Mucosa of gallbladder (tissue), 1 donor: ENCODE results near the gene RNF223. TPM values are rescaled to one million over a fixed set of nuclear protein-coding genes. Genes with fewer than 3 reads are reported as not detected.
"Not testable (repeated sequence)": the region's sequence is repeated elsewhere in the genome, so short reads cannot be mapped to it uniquely, and the experiment has no call there.

Source experiments
- DNase-seq: peaks from one replicate; pipeline ENCODE4 v3.0.0-alpha.2; 2020; ENCODE audit warnings: low spot score
- total RNA-seq: library from RNA; stranded (reverse); gene quantifications from one replicate; pipeline ENCODE4 v1.2.1, GENCODE V29; 2021
- donor health status: DM: no; HTN: no; CAD: no.

Gene RNF223
- total RNA-seq, 1 donor from 2014 or later, result 1.0 TPM

DNA sequence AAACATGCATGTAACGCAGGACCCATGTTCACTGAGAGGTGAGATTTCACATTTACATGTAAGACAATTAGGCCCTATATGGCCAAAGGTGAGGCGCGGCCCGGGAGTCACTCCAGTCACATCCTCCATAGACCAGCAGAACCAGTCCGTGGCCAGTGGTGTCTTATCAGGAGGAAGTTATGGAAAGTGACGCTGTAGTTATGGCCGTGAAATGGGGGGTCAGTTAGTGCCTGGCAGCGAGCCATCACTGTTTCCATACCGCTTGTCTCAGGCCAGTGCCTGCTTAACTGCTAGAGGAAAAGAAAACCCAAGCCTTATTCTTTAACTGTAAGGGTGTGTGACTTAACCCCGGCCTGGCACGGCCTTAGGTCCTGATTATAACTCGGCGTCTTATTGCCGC is 35.6 kb upstream of the RNF223 start:
- DNase-seq, result no peak

DNA sequence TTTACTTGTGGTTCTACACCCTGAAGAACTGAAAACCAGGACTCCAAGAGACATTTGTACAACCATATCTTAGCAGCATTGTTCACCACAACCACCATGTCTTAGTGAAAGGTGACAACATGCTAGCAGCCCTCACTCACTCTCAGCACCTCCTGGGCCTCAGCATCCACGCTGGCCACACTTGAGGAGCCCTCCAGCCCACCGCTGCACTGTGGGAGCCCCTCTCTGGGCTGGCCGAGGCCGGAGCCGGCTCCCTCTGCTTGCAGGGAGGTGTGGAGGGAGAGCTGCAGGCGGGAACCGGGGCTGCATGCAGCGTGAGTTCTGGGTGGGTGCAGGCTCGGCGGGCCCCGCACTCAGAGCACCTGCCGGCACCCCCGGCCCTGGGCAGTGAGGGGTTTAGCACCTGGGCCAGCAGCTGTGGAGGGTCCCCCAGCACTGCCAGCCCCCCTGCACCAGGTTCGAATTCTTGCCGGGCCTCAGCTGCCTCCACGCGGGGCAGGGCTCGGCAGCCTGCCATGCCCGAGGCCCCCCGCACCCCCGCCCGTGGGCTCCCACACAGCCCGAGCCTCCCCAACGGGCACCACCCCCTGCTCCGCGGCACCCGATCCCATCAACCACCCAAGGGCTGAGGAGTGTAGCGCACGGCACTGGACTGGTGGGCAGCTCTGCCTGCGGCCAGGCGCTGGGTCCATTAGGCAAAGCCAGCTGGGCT is 32.6 kb upstream of the RNF223 start:
- no peak for DNase-seq

DNA sequence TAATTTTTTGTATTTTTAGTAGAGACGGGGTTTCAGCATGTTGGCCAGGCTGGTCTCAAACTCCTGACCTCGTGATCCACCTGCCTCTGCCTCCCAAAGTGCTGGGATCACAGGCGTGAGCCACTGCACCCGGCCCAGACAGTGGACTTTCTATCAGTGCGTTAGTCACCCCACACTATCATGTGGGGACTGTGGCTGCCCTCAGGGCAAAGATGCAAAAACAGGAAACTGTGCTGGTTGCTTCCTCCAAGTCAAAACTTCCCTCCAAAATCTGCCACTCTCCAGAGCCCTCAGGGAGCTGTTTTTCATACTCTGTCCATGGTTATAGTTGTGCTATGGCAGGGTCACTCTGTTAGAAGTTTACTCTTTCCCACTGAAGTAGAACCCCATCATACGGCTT is 30.0 kb upstream of the RNF223 start:
- DNase-seq, result not testable (repeated sequence)

DNA sequence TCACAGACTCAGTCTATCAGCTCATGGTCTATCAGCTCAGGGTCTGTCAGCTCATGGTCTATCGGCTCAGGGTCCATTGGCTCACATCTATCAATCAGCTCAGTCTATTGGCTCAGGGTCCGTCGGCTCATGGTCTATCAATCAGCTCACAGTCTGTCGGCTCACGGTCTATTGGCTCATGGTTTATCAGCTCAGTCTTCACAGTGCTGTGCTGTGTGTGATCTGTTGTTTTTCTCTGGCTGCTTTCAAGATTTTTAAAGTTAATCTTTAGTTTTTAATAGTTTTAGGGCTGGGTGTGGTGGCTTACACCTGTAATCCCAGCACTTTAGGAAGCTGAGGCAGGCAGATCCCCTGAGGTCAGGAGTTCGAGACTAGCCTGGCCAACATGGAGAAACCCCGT is 27.4 kb upstream of the RNF223 start:
- no peak for DNase-seq

DNA sequence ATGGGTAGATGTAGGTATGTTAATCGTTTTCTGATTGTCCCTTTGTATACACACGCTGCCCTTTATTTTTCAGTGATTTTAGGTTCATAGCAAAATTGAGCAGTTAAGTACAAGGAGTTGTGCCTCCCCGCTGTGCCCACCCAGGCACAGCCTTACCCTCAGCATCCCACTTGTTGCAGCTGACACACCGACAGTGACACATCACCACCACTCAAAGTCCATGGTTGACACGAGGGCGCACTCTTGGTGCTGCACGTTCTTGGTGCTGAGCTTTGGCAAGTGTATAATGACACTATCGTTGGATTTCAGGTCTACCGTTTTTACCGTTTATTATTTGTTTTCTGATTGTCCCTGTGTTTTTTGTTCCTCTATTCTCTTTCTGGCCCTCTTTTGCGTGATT is 26.2 kb upstream of the RNF223 start:
- DNase-seq, result no peak

DNA sequence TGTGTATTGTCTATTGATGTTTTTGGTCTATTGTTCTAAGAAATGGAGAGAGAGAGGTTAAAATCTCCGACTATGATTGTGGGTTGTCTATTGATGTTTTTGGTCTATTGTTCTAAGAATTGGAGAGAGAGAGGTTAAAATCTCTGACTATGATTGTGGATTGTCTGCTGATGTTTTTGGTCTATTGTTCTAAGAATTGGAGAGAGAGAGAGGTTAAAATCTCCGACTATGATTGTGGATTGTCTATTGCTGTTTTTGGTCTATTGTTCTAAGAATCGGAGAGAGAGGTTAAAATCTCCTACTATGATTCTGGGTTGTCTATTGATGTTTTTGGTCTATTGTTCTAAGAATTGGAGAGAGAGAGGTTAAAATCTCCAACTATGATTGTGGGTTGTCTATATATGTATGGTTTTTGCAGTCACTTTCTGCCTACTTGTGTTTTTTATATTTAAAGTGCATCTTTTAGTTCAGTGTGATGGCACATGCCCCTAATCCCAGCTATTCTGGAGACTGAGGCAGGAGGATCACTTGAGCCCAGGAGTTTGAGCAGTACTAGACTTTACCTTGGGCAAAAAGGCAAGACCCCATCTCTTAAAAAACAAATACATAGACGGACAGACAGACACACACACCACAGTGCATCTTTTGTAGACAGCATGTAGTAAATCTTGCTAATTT is 25.5 kb upstream of the RNF223 start:
- no peak for DNase-seq

DNA sequence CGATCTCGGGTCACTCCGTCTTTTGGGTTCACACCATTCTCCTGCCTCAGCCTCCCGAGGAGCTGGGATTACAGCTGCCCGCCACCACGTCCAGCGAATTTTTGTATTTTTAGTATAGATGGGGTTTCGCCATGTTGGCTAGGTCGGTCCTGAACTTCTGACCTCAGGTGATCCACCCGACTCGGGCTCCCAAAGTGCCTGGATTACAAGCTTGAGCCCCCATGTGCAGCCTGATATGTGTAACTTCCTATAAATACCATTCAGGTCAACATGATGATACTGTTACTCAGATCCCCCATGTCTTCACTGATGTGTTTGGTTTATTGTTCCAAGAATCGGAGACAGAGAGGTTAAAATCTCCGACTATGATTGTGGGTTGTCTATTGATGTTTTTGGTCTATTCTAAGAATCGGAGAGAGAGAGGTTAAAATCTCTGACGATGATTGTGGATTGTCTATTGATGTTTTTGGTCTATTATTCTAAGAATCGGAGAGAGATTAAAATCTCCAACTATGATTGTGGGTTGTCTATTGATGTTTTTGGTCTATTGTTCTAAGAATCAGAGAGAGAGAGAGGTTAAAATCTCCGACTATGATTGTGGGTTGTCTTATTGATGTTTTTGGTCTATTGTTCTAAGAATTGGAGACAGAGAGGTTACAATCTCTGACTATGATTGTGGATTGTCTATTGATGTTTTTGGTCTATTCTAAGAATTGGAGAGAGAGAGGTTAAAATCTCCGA is 24.7 kb upstream of the RNF223 start:
- no peak for DNase-seq

DNA sequence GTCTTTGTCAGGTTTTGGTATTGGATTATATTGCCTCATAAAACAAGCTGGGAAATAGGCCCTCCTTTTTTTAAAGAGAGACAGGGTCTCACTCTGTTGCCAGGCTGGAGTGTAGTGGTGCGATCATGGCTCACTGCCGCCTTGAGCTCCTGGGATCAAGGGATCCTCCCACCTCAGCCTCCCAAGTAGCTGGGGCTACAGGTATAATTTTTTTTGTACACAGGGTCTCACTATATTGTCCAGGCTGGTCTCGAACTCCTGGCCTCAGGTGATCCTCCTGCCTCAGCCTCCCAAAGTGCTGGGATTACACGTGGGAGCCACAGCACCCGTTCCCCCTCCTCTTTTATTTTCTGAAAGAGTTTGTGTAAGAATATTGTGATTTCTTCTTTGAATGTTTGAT is 22.0 kb upstream of the RNF223 start:
- DNase-seq, result not testable (repeated sequence)

DNA sequence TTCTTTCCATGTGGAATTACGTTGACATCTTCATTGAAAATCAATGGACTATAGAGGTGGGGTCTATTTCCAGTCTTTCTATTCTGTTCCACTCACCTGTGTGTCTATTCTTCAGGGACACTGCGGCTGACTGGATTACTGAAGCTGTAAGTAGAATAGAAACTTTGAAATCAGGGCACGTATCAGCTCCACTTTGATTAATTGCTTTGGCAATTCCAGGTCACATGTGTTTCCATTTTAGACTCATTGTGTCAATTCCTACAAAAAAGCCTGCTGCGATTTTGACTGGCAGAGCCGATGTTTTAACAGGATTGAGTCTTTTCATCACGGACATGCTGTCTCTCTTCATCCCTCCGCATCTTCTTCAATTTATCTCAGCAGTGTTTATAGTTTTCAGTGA is 20.9 kb upstream of the RNF223 start:
- no peak for DNase-seq

DNA sequence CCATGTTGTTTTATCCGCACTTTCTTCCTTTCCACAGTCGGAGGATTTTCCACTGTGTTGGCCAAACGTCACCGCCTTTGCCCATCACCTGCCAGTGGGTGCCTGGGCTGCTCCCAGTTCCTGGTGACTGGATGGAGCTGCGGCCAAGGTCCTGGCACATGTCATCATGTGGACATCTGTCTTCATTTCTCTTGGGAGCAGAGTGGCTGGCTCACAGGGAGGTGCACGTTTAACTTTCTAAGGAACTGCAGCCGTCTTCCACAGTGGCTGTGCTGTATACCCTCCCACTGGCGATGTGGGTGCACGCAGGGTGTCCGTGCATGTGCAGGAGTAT is 19.5 kb upstream of the RNF223 start:
- no peak for DNase-seq

DNA sequence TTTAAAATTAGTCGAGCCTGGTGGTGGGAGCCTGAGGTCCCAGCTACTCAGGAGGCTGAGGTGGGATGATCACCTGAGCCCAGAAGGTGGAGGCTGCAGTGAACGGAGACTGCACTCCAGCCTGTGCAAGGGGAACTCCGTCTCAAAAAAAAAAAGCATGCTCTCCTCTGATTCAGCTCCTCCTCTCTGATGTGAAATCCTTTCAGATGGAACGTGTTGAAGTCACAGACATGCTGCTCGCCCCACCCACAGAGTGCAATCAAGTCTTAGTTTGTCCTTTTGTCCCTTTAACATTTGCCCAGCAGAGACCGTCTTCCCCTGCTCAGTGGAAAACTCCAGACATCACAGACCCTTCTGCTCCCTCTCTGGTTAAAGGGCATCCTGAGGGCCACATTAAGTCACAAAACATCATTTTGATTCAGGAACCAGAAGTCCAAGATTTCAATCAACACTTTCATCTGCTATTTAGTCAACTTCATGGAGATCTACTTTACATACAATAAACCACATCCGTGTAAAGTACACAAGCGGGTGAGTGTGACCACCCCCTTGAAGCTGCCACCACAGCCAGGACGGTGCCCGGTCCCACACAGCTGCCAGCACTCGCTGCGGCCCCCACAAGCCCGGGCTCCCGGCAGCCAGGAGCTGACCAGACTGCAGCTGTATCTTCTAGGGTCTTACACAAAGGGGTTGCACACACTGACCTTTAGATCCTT is 18.9 kb upstream of the RNF223 start:
- DNase-seq, result no peak

DNA sequence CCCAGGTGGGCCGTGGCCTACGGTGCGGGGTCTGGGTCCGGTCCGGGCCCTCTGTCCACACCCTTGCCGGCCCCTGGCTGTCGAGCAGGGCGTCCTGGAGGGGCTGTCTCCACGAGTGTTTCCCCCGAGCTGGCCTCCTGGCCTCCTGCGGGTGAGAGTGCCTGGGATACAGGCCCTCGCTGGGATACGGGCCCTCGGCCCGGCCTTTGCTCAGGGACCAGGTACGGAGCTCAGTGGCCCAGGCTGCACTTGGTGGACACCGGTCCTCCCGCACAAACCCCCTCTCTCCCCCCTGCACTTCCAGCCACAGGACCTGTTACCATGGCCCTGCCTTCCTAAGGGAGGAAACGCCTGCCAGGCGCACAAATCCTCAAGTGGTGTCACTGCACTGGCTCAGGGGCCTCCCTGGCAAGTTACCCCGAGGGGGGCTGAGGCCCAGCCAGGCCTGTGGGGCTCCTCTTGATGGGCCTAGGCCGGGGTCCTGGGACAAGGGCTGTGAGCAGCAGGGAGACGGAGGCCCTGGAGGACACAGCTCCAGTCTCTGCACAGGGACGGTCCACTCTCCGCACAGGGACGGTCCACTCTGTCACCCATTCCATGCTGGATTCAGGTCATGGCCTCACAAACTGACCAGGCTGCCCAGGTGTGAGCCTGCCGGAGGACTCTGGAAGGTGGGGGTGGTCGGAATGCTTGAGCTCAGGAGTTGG is 18.2 kb upstream of the RNF223 start:
- DNase-seq, result no peak

DNA sequence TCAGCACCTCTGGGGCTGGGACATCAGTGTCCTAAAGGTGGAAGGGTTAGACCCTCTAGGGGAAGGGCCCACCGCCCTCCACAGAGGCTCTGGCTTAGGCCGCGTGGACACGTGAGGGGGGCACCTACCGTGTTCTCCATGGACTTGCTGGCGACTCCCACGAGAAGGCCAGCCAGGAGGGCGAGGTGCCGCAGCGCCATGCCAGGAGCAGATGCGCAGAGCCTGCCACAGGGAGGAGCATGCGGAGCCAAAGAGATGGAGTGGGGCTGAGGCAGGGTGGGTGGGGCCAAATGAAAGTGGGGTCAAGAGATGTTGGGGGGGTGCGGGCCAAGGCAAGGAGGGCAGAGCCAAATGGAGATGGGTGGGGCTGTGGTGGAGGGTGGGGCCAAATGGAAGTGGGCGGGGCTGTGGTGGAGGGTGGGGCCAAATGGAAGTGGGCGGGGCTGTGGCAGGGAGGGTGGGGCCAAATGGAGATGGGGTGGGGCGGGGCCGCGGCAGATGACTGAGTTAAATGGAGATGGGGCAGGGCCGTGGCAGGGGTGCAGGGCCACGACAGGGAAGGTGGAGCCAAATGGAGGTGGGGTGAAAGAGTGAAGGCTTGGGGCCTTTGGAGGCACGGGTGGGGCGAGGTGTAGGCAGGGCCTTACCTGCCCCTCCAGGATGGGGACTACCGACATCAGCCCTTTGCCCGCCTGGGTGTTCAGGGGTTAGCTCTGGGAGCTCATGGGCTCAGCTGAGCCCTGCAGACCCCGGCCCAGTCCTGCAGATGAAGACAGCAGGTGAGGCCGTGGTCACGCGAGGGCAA is 17.4 kb upstream of the RNF223 start:
- no peak for DNase-seq

DNA sequence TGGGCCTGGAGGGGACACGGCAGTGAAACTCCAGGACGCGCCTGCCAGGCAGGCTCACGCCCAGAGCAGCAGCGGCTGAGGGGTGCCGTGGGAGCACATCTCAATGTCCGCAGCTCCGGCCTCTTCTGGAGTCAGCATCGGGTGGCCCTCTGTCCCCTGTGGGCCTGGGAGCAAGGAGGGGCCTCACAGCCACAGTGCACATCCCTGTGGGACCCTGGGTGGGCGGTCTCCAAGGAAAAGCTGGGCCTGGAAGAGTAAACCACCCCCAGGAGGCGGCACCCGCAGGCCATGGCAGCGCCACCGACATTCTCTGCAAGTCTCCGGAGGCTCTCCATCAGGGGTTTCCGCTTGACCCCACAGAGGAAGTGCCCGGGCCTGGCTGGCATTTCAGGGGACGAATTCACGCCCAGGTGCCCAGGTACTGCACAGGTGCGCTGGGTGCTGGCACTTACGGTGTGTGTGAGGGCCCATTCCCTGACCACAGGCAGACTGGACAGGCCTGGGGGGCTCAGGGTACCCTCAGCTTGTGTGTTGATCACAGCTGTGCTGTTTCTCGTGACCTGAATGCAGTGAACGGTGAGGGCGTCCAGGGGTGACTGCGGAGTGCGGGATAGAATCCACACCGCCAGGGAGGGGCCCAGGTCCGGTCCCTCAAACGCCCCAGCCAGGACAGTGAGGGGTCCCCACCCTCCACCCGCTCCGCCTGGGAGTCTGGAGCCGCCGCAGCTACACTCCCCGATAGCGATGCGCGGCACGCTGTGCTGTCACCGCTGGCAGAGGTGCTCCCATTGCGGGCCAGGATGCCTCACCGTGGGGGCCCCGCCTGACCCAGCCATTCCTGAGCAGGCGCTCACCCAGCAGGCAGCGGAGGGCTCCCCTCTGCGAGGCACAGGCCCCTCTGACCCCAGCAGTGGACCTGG is 16.6 kb upstream of the RNF223 start:
- DNase-seq, result no peak

DNA sequence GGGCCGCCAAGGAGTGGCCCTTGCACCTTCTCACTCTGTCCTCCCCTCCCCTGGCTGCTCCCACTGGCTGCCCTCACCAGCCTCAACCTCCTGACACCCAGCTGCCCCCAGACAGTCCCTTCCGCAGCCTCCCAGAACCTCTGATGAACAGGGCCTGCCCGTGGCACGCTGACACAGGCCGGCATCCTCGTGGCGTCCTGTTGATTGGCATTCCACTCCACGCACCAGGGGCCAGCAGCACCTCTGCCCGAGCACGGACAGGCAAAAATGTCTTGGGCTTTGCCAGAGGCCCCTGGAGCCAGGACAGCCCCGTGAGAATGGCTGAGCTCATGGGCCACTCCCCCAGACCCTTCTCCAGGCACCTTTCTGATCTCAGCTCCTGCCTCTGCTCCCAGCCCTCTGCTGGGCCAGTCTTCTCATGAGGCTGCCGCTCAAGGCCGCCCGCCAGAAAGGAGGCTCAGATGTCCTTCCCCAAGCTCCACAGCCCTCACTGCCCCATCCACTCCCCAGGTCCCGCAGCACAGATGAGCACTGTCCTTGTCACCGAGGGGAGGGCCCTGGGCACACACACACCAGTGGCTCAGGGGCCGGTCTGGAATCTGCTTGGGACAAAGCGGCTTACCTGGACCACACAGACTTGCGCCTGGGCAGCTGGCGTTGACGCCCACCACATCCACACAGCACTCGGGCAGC is 15.8 kb upstream of the RNF223 start:
- no peak for DNase-seq

DNA sequence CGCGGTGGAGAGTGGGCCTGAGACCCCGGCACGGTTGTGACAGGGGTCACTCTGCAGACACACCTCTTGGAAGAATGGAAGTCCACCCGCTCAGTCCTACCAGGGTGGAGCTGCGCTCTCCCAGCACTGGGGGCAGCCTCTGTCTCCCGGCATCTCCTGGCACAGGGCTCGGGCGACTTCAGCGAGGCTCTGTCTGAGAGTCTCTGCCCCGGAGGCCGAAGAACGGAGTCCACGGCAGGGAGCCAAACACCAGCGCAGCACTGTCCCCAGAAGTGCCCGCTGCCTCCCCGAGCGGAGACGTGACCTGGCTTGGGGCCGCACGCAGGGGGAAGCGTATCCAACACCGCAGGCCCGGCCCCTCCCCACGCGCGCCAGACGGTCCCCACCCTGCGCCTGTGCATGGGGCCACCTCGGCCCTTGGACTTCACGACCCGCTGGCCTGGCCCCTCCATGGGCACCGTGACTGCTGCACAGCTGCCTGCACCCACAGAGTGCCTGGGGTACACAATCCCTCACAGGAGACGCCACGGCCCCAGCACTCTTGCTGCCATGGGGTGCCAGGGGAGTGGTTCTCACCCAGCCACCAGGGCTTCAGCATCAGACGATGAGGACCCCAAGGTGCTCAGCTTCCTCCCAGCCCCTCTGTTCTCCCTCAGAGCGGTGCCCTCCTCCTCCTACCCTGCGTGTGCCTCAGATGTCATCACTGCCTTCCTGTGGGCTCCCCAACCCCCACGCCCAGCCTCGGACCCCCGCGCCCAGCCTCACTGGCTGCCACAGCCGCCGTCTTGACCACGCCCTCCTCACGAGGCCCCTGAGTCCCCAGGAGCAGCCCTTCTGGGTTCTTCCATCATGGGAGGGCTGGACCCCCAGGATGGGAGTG is 14.9 kb upstream of the RNF223 start:
- no peak for DNase-seq

DNA sequence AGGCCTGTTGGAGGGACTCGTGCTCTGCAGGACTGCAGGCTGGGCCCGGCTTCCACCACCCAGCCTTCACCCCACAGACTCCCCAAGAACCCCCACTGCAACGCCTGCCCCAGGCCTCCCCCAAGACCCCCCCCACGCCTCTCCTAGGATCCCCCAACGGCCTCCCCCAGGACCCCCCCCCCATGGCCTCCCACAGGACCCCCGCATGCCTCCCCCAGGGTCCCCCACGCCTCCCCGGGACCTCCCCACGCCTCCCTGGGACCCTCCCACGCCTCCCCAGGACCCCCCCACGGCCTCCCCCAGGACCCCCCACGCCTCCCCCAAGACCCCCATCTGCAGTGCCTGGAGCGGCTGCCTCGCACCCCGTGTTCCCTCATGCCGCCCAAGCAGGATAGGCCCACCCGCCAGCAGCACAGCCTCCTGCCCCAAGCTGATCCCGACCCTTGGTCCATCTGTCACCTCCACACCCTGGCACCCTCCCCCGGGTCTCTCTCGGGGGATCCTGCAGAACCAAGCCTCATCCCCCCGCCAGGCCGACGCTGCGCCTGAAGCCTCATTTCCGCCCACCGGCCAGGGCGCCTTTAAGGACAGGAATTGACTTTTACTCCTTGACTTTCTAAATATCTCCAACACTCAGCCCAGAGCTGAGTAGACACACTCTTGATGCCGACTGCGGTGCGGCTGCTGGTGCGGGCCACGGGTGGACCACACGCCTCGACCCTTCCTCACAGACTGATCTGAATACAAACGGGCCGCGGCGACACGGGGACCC is 14.1 kb upstream of the RNF223 start:
- DNase-seq, result no peak
